DMS153 (cell line): ENCODE results near the gene TCF21.

ENCODE experiments used
- DNase-seq: peaks from one replicate; lab custom pipeline; 2025; lab: John Stamatoyannopoulos, UW

Gene TCF21

DNA sequence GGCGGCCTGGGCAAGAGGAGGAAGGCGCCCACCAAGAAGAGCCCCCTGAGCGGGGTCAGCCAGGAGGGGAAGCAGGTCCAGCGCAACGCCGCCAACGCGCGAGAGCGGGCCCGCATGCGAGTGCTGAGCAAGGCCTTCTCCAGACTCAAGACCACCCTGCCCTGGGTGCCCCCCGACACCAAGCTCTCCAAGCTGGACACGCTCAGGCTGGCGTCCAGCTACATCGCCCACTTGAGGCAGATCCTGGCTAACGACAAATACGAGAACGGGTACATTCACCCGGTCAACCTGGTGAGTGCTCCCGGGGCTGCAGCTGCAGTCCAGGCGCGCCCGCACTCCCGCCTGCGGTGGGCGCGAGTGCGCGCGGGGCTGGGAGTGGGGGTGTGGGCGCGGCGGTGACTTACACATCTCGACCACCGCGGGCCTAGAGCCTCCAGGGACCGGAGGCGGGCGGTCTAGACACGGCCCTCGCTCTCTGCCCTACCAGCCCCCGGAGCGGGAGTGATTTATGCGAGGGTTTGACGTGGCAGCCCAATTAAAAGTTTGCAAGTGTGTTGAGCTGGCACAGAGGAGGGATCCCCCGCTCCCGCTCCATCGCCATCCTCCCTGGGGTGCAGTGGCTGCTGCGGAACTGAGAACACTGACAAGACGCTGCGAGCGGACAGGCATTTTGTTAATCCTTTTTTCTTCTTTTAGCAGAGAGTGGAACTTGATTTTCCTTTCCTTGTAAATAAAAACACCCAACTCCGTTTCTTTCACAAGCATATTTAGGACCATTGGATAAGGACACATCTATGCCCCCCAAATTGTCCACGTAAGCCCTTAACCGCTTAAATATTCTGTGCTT, 867 bp downstream of the TCF21 start:
- no peak for DNase-seq

DNA sequence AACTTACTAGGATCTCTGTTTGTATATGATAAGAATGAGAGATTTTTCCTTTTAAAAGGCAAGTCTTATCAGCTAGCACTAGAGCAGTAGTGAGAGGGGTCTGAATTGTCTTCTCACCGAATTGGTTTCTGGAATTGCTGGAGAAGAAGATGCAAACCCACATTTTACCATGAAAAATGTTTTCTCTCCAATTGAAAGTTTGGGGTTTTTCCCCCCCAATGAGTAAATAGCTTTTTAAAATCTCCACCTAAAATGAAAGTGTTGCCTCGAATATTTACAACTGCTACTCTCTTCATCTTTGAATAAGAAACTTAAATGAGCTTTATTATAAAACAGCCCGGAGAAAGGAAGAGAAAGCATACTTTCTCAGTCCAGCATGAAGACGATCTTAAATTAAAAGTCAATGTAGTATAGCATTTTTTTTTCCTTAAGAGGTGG, 1.8 kb downstream of the TCF21 start:
- DNase-seq, result no peak

GRCh38 chr6:133891149-133891926, 2.4 kb downstream of the TCF21 start:
- DNase-seq, result no peak

- DNase-seq, result no peak
These were observed 3.3 kb downstream of the TCF21 start for GRCh38 chr6:133891927-133892812.

- DNase-seq, result no peak
These were observed 4.1 kb downstream of the TCF21 start for GRCh38 chr6:133892813-133893691.

- DNase-seq, result no peak
These were observed 5.0 kb downstream of the TCF21 start for GRCh38 chr6:133893946-133894345.

DNA sequence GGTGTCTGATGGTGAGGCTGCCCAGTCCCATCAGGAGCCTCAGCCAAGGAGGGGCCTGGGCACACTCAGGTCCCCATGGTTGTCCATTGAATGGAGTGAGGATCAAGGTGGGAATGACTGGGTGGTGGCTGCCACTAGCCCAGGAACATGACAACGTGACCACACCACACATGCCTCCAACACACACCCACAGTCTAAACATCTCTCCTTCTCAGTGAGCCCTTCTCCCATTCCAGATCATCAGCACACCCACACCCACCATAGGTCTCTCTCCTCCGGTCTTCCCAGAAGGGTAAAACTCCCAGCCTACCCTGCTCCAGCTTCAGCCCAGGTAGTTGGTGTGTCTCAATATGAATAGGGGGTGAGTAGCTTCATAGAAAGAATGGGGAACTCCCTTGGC, 5.5 kb downstream of the TCF21 start:
- no peak for DNase-seq

- DNase-seq, result no peak
These were observed 6.0 kb downstream of the TCF21 start for GRCh38 chr6:133894795-133895358.

DNA sequence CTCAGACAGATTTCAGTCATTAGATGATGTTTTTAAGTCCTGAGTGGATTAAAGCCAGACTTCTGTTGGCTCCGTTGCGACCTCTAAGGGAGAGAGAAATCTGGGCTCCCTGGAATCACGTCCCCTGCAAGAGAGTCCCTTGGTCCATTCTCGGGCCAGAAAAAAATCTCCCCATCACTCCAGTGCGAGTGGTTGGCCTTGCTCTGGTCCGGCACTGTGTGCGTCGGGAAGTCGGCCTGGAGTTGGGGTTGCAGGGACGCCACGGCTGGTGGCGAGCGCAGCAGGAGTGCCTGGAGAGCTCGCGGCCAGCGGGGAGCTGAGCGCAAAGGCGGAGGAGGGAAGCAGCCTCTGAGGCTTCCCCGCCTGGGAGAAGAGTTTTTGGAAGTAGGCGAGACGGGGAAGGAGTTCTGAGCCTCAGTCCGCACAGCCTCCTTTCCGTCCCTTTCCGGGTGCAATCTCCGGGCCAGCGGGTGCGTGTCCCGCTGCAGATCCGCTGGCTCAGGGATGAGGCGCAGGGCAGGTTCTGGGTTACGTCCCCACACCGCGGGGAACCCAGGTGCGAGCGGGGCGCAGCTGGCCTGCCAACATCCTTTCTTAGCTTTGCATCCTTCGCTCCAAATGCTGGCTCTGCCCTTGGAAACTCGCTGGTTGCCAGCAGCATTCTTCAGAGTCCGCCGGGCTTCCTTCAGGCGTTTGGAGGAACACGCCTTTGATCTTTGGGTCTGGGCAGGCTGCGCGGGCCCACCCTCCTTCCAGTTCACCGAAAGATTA, 6.8 kb downstream of the TCF21 start:
- DNase-seq, result no peak

DNA sequence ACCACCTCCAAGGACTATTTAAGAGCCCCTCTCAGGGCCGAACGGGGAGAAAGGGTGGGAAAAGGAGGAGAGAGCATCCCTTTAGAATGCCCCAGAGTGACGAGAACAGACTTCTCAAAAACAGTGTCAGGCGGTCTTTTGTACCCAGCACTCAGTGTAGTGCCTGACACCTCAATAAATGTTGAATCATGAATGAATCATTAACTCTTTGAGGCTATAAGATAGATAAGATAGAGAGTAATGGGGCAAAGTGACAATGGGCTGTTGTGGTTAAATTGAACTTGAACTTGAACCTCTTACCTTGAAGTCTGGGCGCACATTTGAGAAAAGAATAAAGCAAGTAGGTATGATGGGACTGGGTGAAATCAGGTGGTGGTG, 7.4 kb downstream of the TCF21 start:
- DNase-seq, result no peak

DNA sequence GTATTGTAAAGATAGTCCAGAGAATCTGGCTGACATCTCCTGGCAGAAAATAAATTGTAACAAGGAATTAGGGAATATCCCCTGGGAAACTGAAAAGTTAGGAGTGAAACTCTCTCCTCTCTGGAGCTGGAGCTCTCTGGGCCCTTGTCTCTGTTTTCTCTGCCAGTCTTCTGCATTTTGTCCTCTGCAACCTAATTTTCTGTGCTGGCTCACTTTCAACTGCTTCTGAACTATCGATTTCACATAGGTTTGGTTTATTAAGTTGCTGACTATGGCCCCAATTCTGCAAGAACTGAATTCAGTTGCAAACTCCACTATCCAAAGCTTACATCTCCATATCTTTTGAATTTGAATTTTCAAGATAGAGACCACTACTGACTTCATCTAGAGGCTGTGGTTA, 9.3 kb downstream of the TCF21 start:
- DNase-seq, result no peak

GRCh38 chr6:133899556-133899955, 10.6 kb downstream of the TCF21 start:
- no peak for DNase-seq

DNA sequence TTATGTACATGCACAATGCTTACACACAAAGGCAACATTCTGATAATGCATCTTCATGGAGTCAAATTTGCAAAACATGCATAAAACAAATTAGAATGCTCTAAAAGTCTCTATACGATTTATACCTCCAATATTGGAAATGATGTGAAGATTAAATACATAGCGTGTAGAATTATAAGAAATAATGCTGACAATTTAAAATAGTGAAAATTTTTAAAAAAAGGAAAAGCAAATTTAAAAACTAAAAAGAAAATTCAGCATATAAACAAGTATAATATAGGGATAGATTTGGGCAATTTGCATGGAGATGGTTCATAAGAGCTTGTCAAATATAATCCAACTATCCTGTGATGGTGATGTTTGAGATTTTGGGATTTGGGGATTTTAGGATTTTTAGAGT, 14.9 kb downstream of the TCF21 start:
- no peak for DNase-seq

- DNase-seq, result no peak
These were observed 17.1 kb downstream of the TCF21 start for GRCh38 chr6:133906050-133906449.

DNA sequence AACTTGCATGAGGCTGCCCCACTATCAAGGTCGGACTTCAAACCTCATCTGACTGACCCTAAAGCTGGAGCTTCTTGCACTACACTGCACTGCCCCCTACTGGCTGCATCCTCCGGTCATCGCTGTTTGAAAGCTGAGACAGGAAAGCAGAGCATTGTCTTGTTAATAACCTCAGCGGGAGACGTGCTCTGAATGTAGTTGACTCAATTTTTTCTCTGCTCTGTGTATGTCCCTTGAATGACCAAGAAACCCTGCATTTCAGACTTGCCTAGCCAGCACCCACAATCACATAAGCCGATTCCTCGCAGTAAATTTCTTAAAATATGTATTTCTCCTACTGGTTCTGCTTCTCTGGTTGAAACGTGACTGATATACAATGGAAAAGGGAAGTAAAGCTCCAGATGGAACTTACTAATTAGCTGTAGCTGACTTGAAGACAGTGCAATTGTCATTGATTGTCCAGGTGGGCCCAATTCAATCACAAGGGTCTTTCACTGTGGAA, 27.8 kb downstream of the TCF21 start:
- peak; percentile 76 for DNase-seq

- DNase-seq, result no peak
These were observed 28.9 kb downstream of the TCF21 start for GRCh38 chr6:133917781-133918180.

DNA sequence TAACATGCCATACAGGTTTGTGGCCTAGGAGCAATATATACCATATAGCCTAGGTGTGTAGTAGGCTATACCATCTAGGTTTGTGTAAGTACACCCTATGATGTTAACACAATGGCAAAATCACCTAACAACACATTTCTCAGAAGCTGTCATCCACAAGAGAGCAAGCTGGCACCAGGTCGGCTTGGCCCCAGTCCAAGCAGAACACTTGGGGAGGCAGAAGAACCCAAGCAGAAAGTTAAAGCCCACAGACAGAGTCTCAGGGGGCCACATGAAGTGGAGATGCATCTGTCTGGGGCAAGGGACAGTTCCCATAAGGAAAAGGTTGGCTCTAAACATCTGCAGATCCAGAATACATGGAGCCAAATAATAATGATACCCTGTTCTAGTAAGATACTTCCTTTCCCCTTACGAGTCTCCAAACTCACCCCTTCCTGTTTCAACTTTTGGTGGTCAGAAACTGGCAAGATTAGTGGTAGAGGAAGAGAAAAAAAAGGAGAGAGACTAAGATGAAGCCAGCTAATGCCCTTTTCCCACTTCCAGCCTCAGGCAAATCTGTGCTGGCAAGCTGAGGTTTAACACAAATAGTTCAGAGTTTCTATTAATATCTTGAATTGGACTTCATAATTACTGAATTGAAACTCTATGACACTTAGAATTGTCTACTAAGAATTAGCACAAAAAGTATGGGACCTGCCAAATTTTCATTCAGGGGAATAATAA, 29.5 kb downstream of the TCF21 start:
- DNase-seq, result no peak

DNA sequence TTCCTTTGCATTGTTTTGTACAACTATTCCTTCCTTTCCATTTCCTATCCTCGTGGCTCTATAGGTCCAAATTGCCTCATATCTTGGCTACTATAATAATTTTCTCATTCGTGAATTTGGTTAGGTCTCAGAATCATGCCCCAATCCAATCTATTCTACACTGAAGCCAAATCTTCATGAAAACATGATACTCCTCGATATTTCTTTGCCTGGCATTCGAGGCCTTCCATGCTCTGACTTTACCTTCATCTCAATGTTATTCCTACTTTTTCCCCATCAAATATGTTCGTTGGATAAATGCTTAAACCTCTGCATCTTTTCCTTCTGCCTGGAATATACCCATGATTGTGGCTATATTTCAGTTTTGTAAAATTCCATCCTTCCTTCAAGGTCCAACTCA, 30.4 kb downstream of the TCF21 start:
- no peak for DNase-seq

DNA sequence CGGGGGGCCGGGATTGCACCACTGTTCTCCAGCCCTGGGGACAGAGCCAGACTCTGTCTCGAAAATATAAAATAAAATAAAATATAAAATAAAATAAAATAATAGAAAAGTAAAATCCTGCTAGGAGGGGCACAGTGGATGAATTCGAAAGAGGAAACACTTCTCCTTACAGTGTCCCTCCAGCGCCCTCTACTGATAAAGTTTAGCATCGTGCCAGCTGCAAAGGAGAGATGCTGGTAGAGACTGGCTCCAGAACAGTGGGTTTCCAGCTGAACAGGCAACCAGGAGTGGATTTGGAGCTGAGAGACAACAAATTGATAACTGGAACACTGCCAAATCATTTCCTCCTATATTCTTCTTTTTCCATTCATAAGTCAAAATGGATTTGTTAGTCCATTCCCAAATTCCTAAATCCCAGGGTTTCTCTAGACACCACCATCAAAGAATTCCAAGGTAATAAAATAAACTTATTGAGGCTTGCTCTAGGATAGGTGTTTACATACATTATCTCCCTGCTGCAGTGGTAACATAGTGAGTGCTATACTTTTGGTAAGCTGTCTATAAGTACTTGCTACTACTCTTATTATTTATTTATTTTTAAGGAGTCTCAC, 32.4 kb downstream of the TCF21 start:
- DNase-seq, result peak; percentile 41
